Activated CD4-positive, alpha-beta memory T cell treated with anti-CD3 and anti-CD28 coated beads, Interleukin-2, amount 10 ng/mL, durations not matched to agents 7 days and 5 days (primary cell): ENCODE data around the gene FRMD4B. TPM values are rescaled to one million over a fixed set of nuclear protein-coding genes. Genes with fewer than 3 reads are reported as not detected.

Experiments
- CTCF ChIA-PET: fragments of 350-600 bp; sonication (Branson Sonifier 250); formaldehyde crosslinking; loops from one replicate; lab custom pipeline; 2021; ENCODE audit warnings: antibody characterized with exemption, inconsistent platforms; lab: Charles Lee
- POLR2A ChIA-PET: fragments of 350-600 bp; sonication (Branson Sonifier 250); formaldehyde crosslinking; loops from one replicate; lab custom pipeline; 2021; ENCODE audit warnings: antibody characterized with exemption; lab: Charles Lee
- DNase-seq: peaks from one replicate; pipeline ENCODE4 v3.0.0-alpha.2; 2020
- H3K27ac Mint-ChIP-seq: one replicate; pipeline ENCODE4 v1.8.0; 2021; ENCODE audit warnings: mild to moderate bottlenecking, mixed read lengths
- H3K27me3 Mint-ChIP-seq: one replicate; pipeline ENCODE4 v1.8.0; 2021; ENCODE audit warnings: mixed read lengths
- H3K36me3 Mint-ChIP-seq: one replicate; pipeline ENCODE4 v1.8.0; 2021; ENCODE audit warnings: low read depth, mixed read lengths
- H3K4me1 Mint-ChIP-seq: one replicate; pipeline ENCODE4 v1.8.0; 2021; ENCODE audit warnings: mixed read lengths
- H3K4me3 Mint-ChIP-seq: one replicate; pipeline ENCODE4 v1.8.0; 2021; ENCODE audit warnings: mild to moderate bottlenecking, mixed read lengths
- H3K9me3 Mint-ChIP-seq: one replicate; pipeline ENCODE4 v1.8.0; 2021; ENCODE audit warnings: mixed read lengths
- total RNA-seq, 2 experiments: library from RNA; stranded (reverse); gene quantifications; one replicate each; pipeline ENCODE4 v1.2.3, GENCODE V29; 2021

FRMD4B gene
- total RNA-seq, 2 experiments from 2014 or later: 69.5 to 72.4 TPM

DNA sequence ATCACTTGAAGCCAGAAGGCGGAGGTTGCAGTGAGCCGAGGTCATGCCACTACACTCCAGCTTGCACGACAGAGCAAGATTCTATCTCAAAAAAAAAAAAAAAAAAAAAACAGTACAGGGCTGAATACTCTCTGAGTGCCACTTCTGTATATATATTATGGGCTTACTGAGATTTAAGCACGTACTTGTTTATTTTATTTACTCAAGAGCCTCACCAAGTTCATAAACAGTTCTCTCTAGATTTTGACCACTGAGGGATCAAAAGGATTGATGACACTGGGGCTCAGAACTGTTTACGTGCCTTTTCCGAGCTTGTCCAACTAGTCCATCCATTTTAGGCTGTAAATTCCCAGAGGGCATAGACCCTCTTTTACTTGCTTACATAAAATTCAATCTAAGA lies 81.5 kb downstream of the FRMD4B start:
- CTCF ChIA-PET: interaction anchor here (0.7 to 7.5 kb wide), 9 partner anchors 12 to 183 kb away, joined by 3 to 271 read pairs (median 22); partner anchors contain the start of gene LMOD3
- Mint-ChIP-seq H3K27me3 (peaks cover 2% of the 10 kb centered on the region), H3K4me3 (no peak overlapping the region), H3K27ac (no peak overlapping the region), H3K4me1 (peaks cover 22% of the 10 kb centered on the region), H3K36me3 (no peaks in the 10 kb centered on the region), H3K9me3 (no peaks in the 10 kb centered on the region)
- POLR2A ChIA-PET: interaction anchor here (0.6 to 2.7 kb wide), 8 partner anchors 14 to 142 kb away, joined by 3 to 8 read pairs (median 4); no protein-coding TSS in a partner anchor
- DNase-seq: no peak

DNA sequence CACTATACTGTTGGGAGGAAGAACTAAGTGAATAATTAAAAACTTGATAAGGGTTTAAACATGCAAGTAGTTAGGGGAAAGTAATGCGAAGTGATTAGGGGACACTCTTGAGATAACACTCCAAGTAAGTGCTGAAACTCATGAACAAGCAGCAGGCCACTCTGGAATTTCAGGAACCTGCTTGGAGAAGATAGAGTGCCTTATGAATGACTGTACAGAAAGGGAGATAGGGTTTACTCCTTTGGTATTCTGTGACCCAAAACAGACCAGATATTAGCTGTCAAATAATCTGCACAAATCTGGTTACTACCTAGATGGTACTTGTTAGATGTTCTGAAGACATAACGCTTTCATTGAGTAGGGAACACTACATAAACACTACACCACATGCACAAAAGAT lies 85.6 kb downstream of the FRMD4B start:
- no peaks in the 10 kb centered on the region for H3K36me3 Mint-ChIP-seq
- H3K27ac Mint-ChIP-seq: no peak overlapping the region
- POLR2A ChIA-PET: no interaction called here
- peaks cover 10% of the 10 kb centered on the region for H3K4me1 Mint-ChIP-seq
- CTCF ChIA-PET: interaction anchor here (1.2 kb wide), 1 partner anchor 10 kb away, joined by 3 read pairs; no protein-coding TSS in a partner anchor
- H3K4me3 Mint-ChIP-seq: no peak overlapping the region
- no peaks in the 10 kb centered on the region for H3K9me3 Mint-ChIP-seq
- no peak for DNase-seq
- peaks cover 1% of the 10 kb centered on the region for H3K27me3 Mint-ChIP-seq

GRCh38 chr3:69299344-69299743 lies 86.5 kb downstream of the FRMD4B start:
- H3K4me1 Mint-ChIP-seq: peaks cover 2% of the 10 kb centered on the region
- no peak overlapping the region for H3K4me3 Mint-ChIP-seq
- no peaks in the 10 kb centered on the region for H3K9me3 Mint-ChIP-seq
- H3K27ac Mint-ChIP-seq: no peak overlapping the region
- POLR2A ChIA-PET: no interaction called here
- H3K36me3 Mint-ChIP-seq: no peaks in the 10 kb centered on the region
- H3K27me3 Mint-ChIP-seq: peaks cover 1% of the 10 kb centered on the region
- no peak for DNase-seq
- CTCF ChIA-PET: no interaction called here

GRCh38 chr3:69297501-69297900 lies 88.4 kb downstream of the FRMD4B start:
- CTCF ChIA-PET: no interaction called here
- Mint-ChIP-seq H3K4me1 (peaks cover 2% of the 10 kb centered on the region), H3K27ac (no peak overlapping the region), H3K27me3 (peaks cover 1% of the 10 kb centered on the region), H3K36me3 (no peaks in the 10 kb centered on the region), H3K4me3 (no peak overlapping the region), H3K9me3 (no peaks in the 10 kb centered on the region)
- POLR2A ChIA-PET: no interaction called here
- DNase-seq: no peak

DNA sequence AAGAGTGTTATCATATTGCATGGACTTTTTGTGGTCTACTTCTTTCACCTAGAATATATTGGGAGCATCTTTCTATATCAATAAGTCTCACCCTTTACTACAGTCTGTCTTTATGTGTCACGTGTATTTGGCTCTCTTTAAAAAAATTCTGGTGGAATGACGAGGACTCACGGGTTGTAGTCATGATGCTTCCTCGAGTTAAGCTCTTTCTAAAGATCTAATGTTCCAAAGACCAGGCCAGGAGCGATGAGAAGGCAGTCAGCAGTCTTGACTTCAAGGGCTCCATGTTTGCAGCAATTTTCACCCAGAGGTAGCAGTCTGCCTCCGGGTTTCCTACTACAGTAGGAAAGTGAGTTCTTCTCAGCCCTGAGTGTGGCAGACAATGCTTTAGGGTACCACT lies 88.9 kb downstream of the FRMD4B start:
- no peaks in the 10 kb centered on the region for H3K9me3 Mint-ChIP-seq
- H3K27me3 Mint-ChIP-seq: peaks cover 1% of the 10 kb centered on the region
- POLR2A ChIA-PET: no interaction called here
- no peak for DNase-seq
- H3K36me3 Mint-ChIP-seq: no peaks in the 10 kb centered on the region
- H3K27ac Mint-ChIP-seq: no peak overlapping the region
- no peak overlapping the region for H3K4me3 Mint-ChIP-seq
- peaks cover 2% of the 10 kb centered on the region for H3K4me1 Mint-ChIP-seq
- CTCF ChIA-PET: no interaction called here

- no peak overlapping the region for H3K4me3 Mint-ChIP-seq
- no peak overlapping the region for H3K27ac Mint-ChIP-seq
- peaks cover 1% of the 10 kb centered on the region for H3K27me3 Mint-ChIP-seq
- POLR2A ChIA-PET: no interaction called here
- no peak for DNase-seq
- H3K4me1 Mint-ChIP-seq: peaks cover 5% of the 10 kb centered on the region
- H3K9me3 Mint-ChIP-seq: no peaks in the 10 kb centered on the region
- CTCF ChIA-PET: interaction anchor here (1.0 to 1.9 kb wide), 2 partner anchors 12 kb away, joined by 3 to 6 read pairs; no protein-coding TSS in a partner anchor
- H3K36me3 Mint-ChIP-seq: no peaks in the 10 kb centered on the region
Measured at GRCh38 chr3:69294014-69294766, 91.7 kb downstream of the FRMD4B start.

- Mint-ChIP-seq H3K4me1 (peaks cover 16% of the 10 kb centered on the region), H3K27ac (no peak overlapping the region), H3K9me3 (no peaks in the 10 kb centered on the region), H3K4me3 (no peak overlapping the region), H3K27me3 (peaks cover 4% of the 10 kb centered on the region), H3K36me3 (peaks cover 2% of the 10 kb centered on the region)
- ChIA-PET CTCF (interaction anchor here (1.0 to 1.9 kb wide), 3 partner anchors 11 to 131 kb away, joined by 3 to 6 read pairs (median 3); no protein-coding TSS in a partner anchor), POLR2A (no interaction called here)
- no peak for DNase-seq
Measured at GRCh38 chr3:69292959-69293574, 92.8 kb downstream of the FRMD4B start.

DNA sequence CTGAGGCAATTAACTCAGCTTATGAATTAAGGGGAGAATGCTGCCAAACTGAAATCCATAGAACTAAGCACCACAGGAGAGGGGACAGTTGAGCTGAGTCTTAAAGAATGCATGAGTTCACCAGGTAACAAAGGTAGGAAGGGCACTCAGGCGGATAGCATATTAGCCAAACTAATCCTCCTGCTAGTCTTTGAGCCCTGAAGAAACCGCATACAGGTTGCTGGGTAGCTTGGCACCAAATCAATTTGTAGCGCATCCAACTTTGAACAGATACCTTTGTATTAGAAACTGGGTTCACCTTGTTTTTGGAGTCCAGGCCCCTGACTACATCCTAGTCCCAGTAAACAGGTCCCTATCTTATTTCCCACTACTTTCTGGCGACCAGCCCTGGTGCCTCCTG lies 93.7 kb downstream of the FRMD4B start:
- CTCF ChIA-PET: interaction anchor here (0.7 to 1.9 kb wide), 4 partner anchors 14 to 131 kb away, joined by 3 to 6 read pairs (median 4); no protein-coding TSS in a partner anchor
- peaks cover 2% of the 10 kb centered on the region for H3K36me3 Mint-ChIP-seq
- no peak overlapping the region for H3K27ac Mint-ChIP-seq
- H3K4me1 Mint-ChIP-seq: peaks cover 25% of the 10 kb centered on the region
- no peaks in the 10 kb centered on the region for H3K9me3 Mint-ChIP-seq
- peaks cover 4% of the 10 kb centered on the region for H3K27me3 Mint-ChIP-seq
- H3K4me3 Mint-ChIP-seq: no peak overlapping the region
- POLR2A ChIA-PET: interaction anchor here (1.0 kb wide), 1 partner anchor 10 kb away, joined by 3 read pairs; no protein-coding TSS in a partner anchor
- DNase-seq: no peak

DNA sequence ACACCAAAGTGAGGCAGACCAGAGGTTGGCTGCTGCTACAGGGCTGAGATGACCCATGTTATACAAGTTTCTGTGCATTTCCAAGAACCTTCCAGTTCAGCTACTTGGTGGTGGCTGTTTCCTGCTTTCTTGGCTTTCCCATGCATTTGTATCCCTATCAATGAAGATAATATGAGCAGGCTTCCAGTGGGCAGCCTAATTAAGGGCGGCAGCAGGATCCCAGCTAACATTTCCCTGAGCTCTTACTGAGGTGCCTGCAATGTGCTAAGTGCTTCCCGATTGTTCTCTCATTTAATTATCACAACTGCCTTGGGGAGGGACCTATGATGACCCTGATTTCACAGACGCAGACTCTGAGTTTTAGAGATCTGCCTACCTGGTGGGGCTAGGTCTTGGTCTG lies 95.5 kb downstream of the FRMD4B start:
- DNase-seq: no peak
- peaks cover 26% of the 10 kb centered on the region for H3K4me1 Mint-ChIP-seq
- POLR2A ChIA-PET: interaction anchor here (0.5 kb wide), 1 partner anchor 14 kb away, joined by 3 read pairs; no protein-coding TSS in a partner anchor
- H3K36me3 Mint-ChIP-seq: peaks cover 2% of the 10 kb centered on the region
- CTCF ChIA-PET: no interaction called here
- H3K9me3 Mint-ChIP-seq: no peaks in the 10 kb centered on the region
- no peak overlapping the region for H3K27ac Mint-ChIP-seq
- H3K27me3 Mint-ChIP-seq: peaks cover 3% of the 10 kb centered on the region
- no peak overlapping the region for H3K4me3 Mint-ChIP-seq

DNA sequence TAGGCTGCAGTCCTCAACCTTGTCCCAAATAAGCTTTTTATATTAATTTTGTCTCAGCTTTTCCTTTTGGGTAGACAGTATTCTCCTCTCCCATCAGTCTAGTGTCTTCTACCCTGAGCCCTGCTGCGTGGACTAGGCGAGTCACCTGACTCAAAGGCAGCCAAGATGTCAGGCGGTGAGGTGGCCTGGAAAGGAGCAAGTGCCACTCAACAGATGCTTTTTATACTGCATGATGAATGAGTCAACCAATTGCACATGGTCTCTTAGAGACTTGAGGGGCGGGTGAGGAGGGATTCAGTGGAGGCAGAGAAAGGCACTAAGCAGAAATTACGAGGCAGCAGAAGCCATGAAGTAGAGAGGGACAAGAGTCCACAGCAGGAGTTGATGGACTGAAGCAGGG lies 95.9 kb downstream of the FRMD4B start:
- DNase-seq: no peak
- H3K9me3 Mint-ChIP-seq: no peaks in the 10 kb centered on the region
- no peak overlapping the region for H3K4me3 Mint-ChIP-seq
- CTCF ChIA-PET: interaction anchor here (2.1 kb wide), 1 partner anchor 15 kb away, joined by 18 read pairs; no protein-coding TSS in a partner anchor
- H3K4me1 Mint-ChIP-seq: peaks cover 26% of the 10 kb centered on the region
- peaks cover 2% of the 10 kb centered on the region for H3K36me3 Mint-ChIP-seq
- H3K27me3 Mint-ChIP-seq: peaks cover 3% of the 10 kb centered on the region
- POLR2A ChIA-PET: interaction anchor here (0.5 kb wide), 1 partner anchor 15 kb away, joined by 3 read pairs; no protein-coding TSS in a partner anchor
- no peak overlapping the region for H3K27ac Mint-ChIP-seq

DNA sequence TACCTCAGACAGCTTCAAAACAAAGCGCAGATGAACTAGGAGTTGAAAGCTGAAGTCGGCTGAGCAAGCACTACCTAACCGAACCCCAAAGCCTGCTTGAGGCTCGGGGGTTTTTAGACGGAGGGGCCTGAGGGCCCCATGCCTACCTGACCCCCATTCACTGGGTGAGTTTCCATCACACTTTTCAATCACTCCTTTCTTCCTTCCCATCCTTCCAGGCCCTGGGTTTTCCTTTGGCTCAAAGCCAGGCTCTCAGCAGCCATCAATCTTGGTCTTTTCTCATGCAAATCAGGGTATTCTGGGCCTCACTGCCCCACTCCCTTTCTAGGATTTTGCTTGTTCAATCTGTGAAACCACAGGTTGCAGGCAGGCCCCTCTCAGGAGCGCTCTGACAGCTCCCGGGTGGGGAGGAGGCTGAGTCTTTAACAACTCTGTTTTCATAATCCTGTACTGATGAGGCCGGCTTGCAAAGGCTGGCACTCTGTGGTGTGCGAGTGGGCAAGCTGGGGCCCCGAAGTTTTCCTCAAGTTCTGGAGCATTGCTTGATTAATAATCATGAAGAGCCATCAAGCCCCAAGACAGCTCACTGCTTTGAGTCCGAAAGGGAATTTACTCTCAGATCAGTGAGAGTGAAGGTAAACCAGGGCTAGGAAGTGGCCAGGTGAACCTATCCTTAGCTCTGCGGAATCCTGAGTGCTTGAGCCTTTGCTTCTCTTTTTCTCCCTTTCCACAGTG lies 97.6 kb downstream of the FRMD4B start:
- H3K9me3 Mint-ChIP-seq: no peaks in the 10 kb centered on the region
- peak overlapping the region; percentile 28 for H3K4me3 Mint-ChIP-seq
- POLR2A ChIA-PET: interaction anchor here (1.3 to 1.8 kb wide), 3 partner anchors 17 to 88 kb away, joined by 3 to 6 read pairs (median 3); no protein-coding TSS in a partner anchor
- H3K27me3 Mint-ChIP-seq: peaks cover 3% of the 10 kb centered on the region
- H3K4me1 Mint-ChIP-seq: peaks cover 24% of the 10 kb centered on the region
- H3K27ac Mint-ChIP-seq: peak overlapping the region; percentile 46
- DNase-seq: peak; percentile 46
- peaks cover 2% of the 10 kb centered on the region for H3K36me3 Mint-ChIP-seq
- CTCF ChIA-PET: interaction anchor here (1.1 to 2.1 kb wide), 3 partner anchors 17 to 46 kb away, joined by 3 to 18 read pairs (median 3); no protein-coding TSS in a partner anchor

GRCh38 chr3:69283913-69284611 lies 101.8 kb downstream of the FRMD4B start:
- ChIA-PET CTCF (no interaction called here), POLR2A (no interaction called here)
- Mint-ChIP-seq H3K36me3 (peaks cover 2% of the 10 kb centered on the region), H3K27ac (no peak overlapping the region), H3K4me3 (no peak overlapping the region), H3K4me1 (peaks cover 28% of the 10 kb centered on the region), H3K9me3 (no peaks in the 10 kb centered on the region), H3K27me3 (peaks cover 3% of the 10 kb centered on the region)
- DNase-seq: no peak
